GM12872 (cell line): ENCODE results near the gene VPS35L.

Experiments
- CTCF ChIP-seq: IDR thresholded peaks from 3 replicates; pipeline ENCODE4 v1.5.1; 2011; ENCODE audit warnings: low read depth, mild to moderate bottlenecking, low read length, moderate library complexity; ENCODE audit not compliant: insufficient read depth

VPS35L gene

GRCh38 chr16:19518388-19518787 lies 37.1 kb upstream of the VPS35L start:
- no peak for TF ChIP-seq CTCF

GRCh38 chr16:19520861-19521331 lies 34.6 kb upstream of the VPS35L start:
- no peak for TF ChIP-seq CTCF

GRCh38 chr16:19521471-19522396 lies 33.8 kb upstream of the VPS35L start, which contains the start of gene GDE1:
Gene GDE1 (minus strand): TSS chr16:19522098. CDS start chr16:19521964, 134 bp downstream.
- peak; percentile 50 for TF ChIP-seq CTCF

- no peak for TF ChIP-seq CTCF
Observed at GRCh38 chr16:19522397-19522732, 33.1 kb upstream of the VPS35L start.

GRCh38 chr16:19522760-19523159 lies 32.7 kb upstream of the VPS35L start:
- TF ChIP-seq CTCF: no peak

- no peak for TF ChIP-seq CTCF
Observed at GRCh38 chr16:19523184-19523558, 32.3 kb upstream of the VPS35L start.

- TF ChIP-seq CTCF: no peak
Observed at GRCh38 chr16:19523559-19524355, 31.7 kb upstream of the VPS35L start, which contains the start of gene CCP110. Gene CCP110 (plus strand): TSS chr16:19523942. CDS start chr16:19527882, 3,940 bp downstream.
